ENCODE data around the gene ASTN1.

The ASTN1 gene

DNA sequence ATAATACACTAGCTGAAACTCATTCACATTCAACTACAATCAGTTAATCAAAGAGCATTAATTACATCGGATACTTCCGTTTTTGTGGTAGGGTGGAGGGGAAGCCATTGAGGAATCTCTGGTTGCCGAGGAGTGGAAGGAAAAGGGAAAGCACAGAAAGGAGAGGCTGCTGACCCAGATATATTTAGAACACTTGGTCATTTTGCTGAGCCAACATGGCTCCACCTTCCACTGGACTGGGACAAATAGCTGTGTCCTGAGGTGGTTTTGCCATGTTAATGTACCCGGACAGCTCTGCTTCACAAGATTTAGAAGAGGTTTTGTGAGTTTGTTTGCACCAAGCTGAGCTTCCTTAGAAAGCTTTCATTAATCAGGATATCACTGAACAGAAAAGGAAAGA, 26.2 kb downstream of the ASTN1 start:
- DNase-seq (ENCODE audit: insufficient read length, low spot score) (no peak), FAIRE-seq (no peak)
- no peak for TF ChIP-seq TAF1 (IDR thresholded peaks at IDR 0.05; ENCODE audit: low read depth, low read length)
- TF ChIP-seq PAX5 (IDR thresholded peaks at IDR 0.05; ENCODE audit: insufficient read depth, low read length, severe bottlenecking): no peak
- no peak for TF ChIP-seq SPI1 (IDR thresholded peaks at IDR 0.05; ENCODE audit: low read depth, low read length)
- no peak for TF ChIP-seq POU2F2 (IDR thresholded peaks at IDR 0.05; ENCODE audit: low read depth, low read length)
- TF ChIP-seq POLR2A (IDR thresholded peaks at IDR 0.05; ENCODE audit: low read depth, low read length): no peak
- no peak for TF ChIP-seq POLR2AphosphoS5 (IDR thresholded peaks at IDR 0.05; ENCODE audit: low read depth, low read length)

DNA sequence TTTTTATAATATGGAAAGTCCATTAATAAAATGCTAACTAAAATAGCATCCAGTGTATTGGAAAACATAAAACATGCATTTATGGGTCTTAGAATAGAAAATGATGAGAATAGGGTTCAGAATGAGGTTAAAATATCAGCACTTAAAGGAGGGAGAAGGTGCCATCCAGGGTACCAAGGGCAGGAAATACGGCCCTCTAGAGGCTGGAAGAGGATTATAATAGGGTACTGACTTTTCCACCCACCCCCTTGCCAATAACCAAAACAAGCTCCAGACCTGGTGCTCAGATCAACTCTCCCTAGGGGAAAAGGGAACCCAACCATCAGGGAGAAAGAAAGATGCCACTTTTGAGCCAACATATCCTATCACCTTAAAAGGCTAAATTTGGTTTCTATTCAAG, 26.7 kb downstream of the ASTN1 start:
- FAIRE-seq (no peak), DNase-seq (ENCODE audit: insufficient read length, low spot score) (no peak)
- TF ChIP-seq PAX5 (IDR thresholded peaks at IDR 0.05; ENCODE audit: insufficient read depth, low read length, severe bottlenecking): no peak
- no peak for TF ChIP-seq POU2F2 (IDR thresholded peaks at IDR 0.05; ENCODE audit: low read depth, low read length)
- TF ChIP-seq POLR2A (IDR thresholded peaks at IDR 0.05; ENCODE audit: low read depth, low read length): no peak
- no peak for TF ChIP-seq SPI1 (IDR thresholded peaks at IDR 0.05; ENCODE audit: low read depth, low read length)
- TF ChIP-seq TAF1 (IDR thresholded peaks at IDR 0.05; ENCODE audit: low read depth, low read length): no peak
- no peak for TF ChIP-seq POLR2AphosphoS5 (IDR thresholded peaks at IDR 0.05; ENCODE audit: low read depth, low read length)

DNA sequence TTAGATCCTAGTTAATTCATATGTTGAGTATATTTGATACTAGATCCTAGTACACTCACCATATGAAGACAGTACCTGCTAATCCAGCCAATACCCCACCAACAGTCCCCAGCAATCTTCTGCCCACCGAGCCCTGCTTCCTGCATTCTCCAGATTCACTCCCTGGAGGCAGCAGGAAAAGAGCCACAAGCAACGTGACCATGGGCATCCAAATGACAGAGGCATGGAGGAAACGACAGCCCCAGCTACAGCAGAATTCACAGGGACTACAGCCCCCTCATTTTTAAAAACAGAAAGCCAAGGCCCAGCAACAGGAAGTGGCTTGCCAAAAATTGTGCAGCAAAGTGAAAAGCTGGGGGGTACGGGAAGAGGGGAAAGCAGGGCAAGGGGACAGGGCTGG, 29.3 kb downstream of the ASTN1 start:
- TF ChIP-seq POLR2AphosphoS5 (IDR thresholded peaks at IDR 0.05; ENCODE audit: low read depth, low read length): no peak
- no peak for TF ChIP-seq PAX5 (IDR thresholded peaks at IDR 0.05; ENCODE audit: insufficient read depth, low read length, severe bottlenecking)
- TF ChIP-seq POLR2A (IDR thresholded peaks at IDR 0.05; ENCODE audit: low read depth, low read length): no peak
- TF ChIP-seq SPI1 (IDR thresholded peaks at IDR 0.05; ENCODE audit: low read depth, low read length): no peak
- TF ChIP-seq POU2F2 (IDR thresholded peaks at IDR 0.05; ENCODE audit: low read depth, low read length): no peak
- TF ChIP-seq TAF1 (IDR thresholded peaks at IDR 0.05; ENCODE audit: low read depth, low read length): no peak
- DNase-seq (ENCODE audit: insufficient read length, low spot score) (no peak), FAIRE-seq (no peak)

DNA sequence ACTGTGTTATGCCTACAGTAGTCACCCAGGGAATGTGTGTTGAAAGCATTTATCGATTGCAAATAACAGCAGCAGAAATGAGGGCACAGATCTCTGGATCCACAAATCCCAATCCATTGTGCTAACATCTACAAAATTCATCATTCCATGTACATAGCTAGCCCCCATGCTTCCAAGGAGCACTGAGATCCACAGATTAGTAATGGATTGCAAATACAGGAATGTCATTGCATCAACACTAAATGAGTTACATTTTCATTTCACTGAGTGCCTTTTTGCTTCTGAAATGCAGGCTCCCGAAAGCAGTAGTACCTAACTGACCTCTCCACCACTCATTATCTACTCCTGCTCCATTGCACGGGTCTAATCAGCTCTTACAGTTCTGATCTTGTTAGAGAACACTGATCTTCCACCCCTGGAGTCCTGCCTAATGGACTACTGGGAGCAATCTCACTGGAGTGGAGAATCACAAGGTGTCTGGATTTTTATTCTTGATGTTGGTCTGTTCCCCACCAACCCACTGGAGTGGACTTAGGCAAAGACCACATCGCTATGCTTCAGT, 30.5 kb downstream of the ASTN1 start:
- no peak for FAIRE-seq
- DNase-seq (ENCODE audit: insufficient read length, low spot score): no peak
- no peak for TF ChIP-seq TAF1 (IDR thresholded peaks at IDR 0.05; ENCODE audit: low read depth, low read length)
- TF ChIP-seq PAX5 (IDR thresholded peaks at IDR 0.05; ENCODE audit: insufficient read depth, low read length, severe bottlenecking): no peak
- no peak for TF ChIP-seq POLR2AphosphoS5 (IDR thresholded peaks at IDR 0.05; ENCODE audit: low read depth, low read length)
- no peak for TF ChIP-seq POU2F2 (IDR thresholded peaks at IDR 0.05; ENCODE audit: low read depth, low read length)
- TF ChIP-seq POLR2A (IDR thresholded peaks at IDR 0.05; ENCODE audit: low read depth, low read length): no peak
- no peak for TF ChIP-seq SPI1 (IDR thresholded peaks at IDR 0.05; ENCODE audit: low read depth, low read length)

DNA sequence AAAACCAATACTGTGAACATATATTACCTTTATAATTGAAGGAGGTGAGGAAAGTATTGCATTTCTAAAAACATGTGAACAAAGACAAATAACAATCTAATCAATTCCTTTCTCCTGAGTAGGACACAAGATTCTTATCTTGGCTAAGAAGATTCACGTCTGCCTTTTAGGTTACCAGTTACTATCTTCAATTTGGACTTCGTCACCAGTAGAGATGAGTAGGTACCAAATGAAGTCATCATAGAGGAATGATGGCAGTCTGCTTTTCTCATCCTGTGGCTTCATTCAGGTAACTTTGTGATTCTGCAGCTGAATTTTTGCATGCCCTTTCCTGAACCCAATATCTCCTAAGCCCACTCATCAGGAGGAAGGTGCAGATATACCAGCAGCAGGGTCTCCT, 32.4 kb downstream of the ASTN1 start:
- TF ChIP-seq SPI1 (IDR thresholded peaks at IDR 0.05; ENCODE audit: low read depth, low read length): no peak
- no peak for TF ChIP-seq POLR2AphosphoS5 (IDR thresholded peaks at IDR 0.05; ENCODE audit: low read depth, low read length)
- no peak for TF ChIP-seq POLR2A (IDR thresholded peaks at IDR 0.05; ENCODE audit: low read depth, low read length)
- TF ChIP-seq POU2F2 (IDR thresholded peaks at IDR 0.05; ENCODE audit: low read depth, low read length): no peak
- no peak for TF ChIP-seq PAX5 (IDR thresholded peaks at IDR 0.05; ENCODE audit: insufficient read depth, low read length, severe bottlenecking)
- no peak for TF ChIP-seq TAF1 (IDR thresholded peaks at IDR 0.05; ENCODE audit: low read depth, low read length)
- FAIRE-seq: no peak
- no peak for DNase-seq (ENCODE audit: insufficient read length, low spot score)

DNA sequence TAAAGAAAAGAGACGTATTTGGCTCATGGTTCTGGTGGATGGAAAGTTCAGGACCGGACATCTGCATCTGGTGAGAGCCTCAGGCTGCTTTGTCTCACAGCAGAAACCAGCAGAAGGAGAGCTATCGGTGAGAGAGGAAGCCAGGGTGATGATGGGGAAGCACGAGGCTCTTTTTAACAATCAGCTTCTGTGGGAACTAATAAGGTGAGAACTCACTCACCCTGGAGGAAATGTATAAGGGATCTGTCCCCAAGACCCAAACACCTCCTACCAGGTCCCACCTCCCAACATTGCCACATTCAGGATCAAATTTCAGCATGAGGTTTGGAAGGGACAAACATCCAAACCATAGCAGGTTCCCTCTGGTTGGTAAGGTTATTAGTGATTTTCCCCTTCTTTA, 32.8 kb downstream of the ASTN1 start:
- no peak for FAIRE-seq
- no peak for DNase-seq (ENCODE audit: insufficient read length, low spot score)
- TF ChIP-seq POLR2AphosphoS5 (IDR thresholded peaks at IDR 0.05; ENCODE audit: low read depth, low read length) (no peak), SPI1 (IDR thresholded peaks at IDR 0.05; ENCODE audit: low read depth, low read length) (no peak), TAF1 (IDR thresholded peaks at IDR 0.05; ENCODE audit: low read depth, low read length) (no peak), PAX5 (IDR thresholded peaks at IDR 0.05; ENCODE audit: insufficient read depth, low read length, severe bottlenecking) (no peak), POU2F2 (IDR thresholded peaks at IDR 0.05; ENCODE audit: low read depth, low read length) (no peak), POLR2A (IDR thresholded peaks at IDR 0.05; ENCODE audit: low read depth, low read length) (no peak)

DNA sequence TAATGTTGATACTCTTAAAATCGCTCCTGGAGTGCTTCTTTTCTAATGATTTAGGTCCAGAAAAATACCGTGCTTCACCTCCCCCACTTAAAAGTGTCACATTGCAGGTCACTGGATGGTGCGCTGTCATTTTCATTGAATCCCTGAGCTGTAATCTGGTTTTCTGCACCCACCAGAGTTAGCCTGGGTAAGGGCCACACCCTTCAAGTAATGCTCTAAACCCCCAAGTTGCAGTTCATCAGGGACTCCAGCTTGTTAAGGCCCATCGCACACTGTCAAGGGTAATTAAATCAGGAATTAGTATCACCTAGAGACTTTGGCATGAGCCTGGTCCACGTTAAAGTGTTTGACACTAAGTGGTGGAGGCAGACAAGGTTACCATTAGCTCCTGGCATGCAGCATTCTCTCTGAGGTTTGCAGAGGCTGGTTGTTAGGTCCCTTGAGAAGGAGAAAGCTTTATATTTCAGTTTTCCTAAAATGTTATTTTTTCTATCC, 34.0 kb downstream of the ASTN1 start:
- FAIRE-seq: no peak
- no peak for TF ChIP-seq TAF1 (IDR thresholded peaks at IDR 0.05; ENCODE audit: low read depth, low read length)
- TF ChIP-seq POU2F2 (IDR thresholded peaks at IDR 0.05; ENCODE audit: low read depth, low read length): no peak
- no peak for TF ChIP-seq POLR2A (IDR thresholded peaks at IDR 0.05; ENCODE audit: low read depth, low read length)
- no peak for TF ChIP-seq PAX5 (IDR thresholded peaks at IDR 0.05; ENCODE audit: insufficient read depth, low read length, severe bottlenecking)
- no peak for TF ChIP-seq POLR2AphosphoS5 (IDR thresholded peaks at IDR 0.05; ENCODE audit: low read depth, low read length)
- no peak for TF ChIP-seq SPI1 (IDR thresholded peaks at IDR 0.05; ENCODE audit: low read depth, low read length)

DNA sequence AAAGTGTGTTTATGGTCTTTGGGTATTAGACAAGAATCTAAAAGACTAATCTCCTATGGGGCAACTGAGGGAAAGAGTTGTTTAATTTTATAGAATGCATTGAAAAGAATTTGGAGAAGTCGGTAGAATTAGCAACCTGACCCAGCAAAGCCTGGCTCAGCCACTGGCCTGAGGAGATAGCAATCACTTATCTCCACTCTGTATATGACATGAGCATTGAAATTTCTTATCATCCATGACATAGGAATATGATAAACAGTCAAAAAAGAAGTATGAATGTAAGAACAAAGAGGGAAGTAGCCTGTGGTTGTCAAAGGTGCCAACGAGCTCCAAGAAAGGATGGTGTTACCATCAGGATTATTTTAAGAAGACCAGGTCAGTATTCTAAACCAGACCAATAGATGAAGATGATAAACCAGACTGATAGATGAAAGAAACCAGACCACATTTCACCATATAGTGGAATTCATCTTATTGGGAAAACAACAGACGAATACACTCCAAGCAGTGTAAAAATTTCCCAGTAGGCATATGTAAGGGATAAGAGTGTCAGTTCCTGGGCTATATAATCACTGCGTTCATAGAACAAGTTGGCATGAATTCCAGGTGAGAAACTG, 35.7 kb downstream of the ASTN1 start:
- DNase-seq (ENCODE audit: insufficient read length, low spot score) (no peak), FAIRE-seq (no peak)
- TF ChIP-seq SPI1 (IDR thresholded peaks at IDR 0.05; ENCODE audit: low read depth, low read length) (no peak), PAX5 (IDR thresholded peaks at IDR 0.05; ENCODE audit: insufficient read depth, low read length, severe bottlenecking) (no peak)

More for the DNA sequence above, 34.0 kb downstream of the ASTN1 start:
- no peak for DNase-seq (ENCODE audit: insufficient read length, low spot score)

DNA sequence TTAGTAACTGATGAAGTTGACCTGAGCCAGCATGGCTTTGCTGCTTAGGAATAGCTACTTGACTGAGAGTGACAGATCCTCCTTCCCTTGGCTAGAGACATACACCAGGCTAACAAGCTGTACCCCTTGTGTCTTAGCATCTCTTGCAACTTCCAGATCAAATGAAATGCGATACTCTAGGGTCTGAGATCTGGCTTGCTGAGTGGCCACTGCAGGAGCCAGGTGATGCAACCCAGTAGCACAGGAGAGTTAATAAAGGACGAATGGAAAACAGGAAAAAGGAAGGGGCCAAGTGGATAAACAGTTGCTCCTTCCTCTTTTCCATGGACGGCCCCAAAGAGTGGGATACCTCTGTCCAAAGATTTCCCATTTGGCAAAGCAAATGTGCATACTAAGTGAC, 38.2 kb downstream of the ASTN1 start:
- DNase-seq (ENCODE audit: insufficient read length, low spot score): no peak
- no peak for FAIRE-seq
- TF ChIP-seq POLR2AphosphoS5 (IDR thresholded peaks at IDR 0.05; ENCODE audit: low read depth, low read length) (no peak), POU2F2 (IDR thresholded peaks at IDR 0.05; ENCODE audit: low read depth, low read length) (no peak), TAF1 (IDR thresholded peaks at IDR 0.05; ENCODE audit: low read depth, low read length) (no peak), POLR2A (IDR thresholded peaks at IDR 0.05; ENCODE audit: low read depth, low read length) (no peak), PAX5 (IDR thresholded peaks at IDR 0.05; ENCODE audit: insufficient read depth, low read length, severe bottlenecking) (no peak), SPI1 (IDR thresholded peaks at IDR 0.05; ENCODE audit: low read depth, low read length) (no peak)

Measured in GM12891 (cell line).